Thoracic aorta (tissue), 2 donors: Measurements from ENCODE around the gene CPTP. TPM values are rescaled to one million over a fixed set of nuclear protein-coding genes. Genes with fewer than 3 reads are reported as not detected.

ENCODE experiments used
- ATAC-seq: fragments of 150-250 bp; one replicate; pipeline ENCODE4 v1.8.0; 2017; ENCODE audit warnings: low read depth; ENCODE audit not compliant: insufficient number of reproducible peaks, low FRiP score
- DNase-seq: peaks from one replicate; pipeline ENCODE4 v3.0.0-alpha.2; 2020; ENCODE audit warnings: low spot score
- H3K27ac ChIP-seq, 2 donors: fragments of 200-600 bp; sonication (generic); 1 replicate in 1 of 2; 2 replicates in 1 of 2; pipeline ENCODE4 v1.5.1; 2016; ENCODE audit warnings: mild to moderate bottlenecking in 2 of 2, moderate library complexity in 2 of 2
- H3K27me3 ChIP-seq: fragments of 200-600 bp; sonication (generic); replicated peaks from 2 replicates; pipeline ENCODE4 v1.6.0; 2016; ENCODE audit warnings: mild to moderate bottlenecking; ENCODE audit not compliant: insufficient read depth
- H3K36me3 ChIP-seq: fragments of 200-600 bp; sonication (generic); one replicate; pipeline ENCODE4 v1.5.1; 2016
- H3K4me1 ChIP-seq, 2 donors: fragments of 200-600 bp; sonication (generic); 1 replicate in 1 of 2; 2 replicates in 1 of 2; pipeline versions ENCODE4 v1.5.1 to v1.6.0; 2016; ENCODE audit warnings: low read depth in 2 of 2, mild to moderate bottlenecking in 1 of 2; ENCODE audit not compliant: control insufficient read depth in 1 of 2
- H3K4me3 ChIP-seq: fragments of 200-600 bp; sonication (generic); 2 replicates; pipeline ENCODE4 v1.5.1; 2016; ENCODE audit warnings: mild to moderate bottlenecking
- H3K9me3 ChIP-seq: fragments of 200-600 bp; sonication (generic); 2 replicates; pipeline ENCODE4 v1.5.1; 2016
- CTCF ChIP-seq: fragments of 200-600 bp; sonication (generic); IDR thresholded peaks from one replicate; pipeline ENCODE4 v1.5.1; 2019; ENCODE audit warnings: antibody characterized with exemption
- total RNA-seq, 2 donors: library from RNA; depleted of rRNA; stranded (reverse); fragments of >200 nt; gene quantifications; one replicate each; pipeline versions ENCODE4 v1.1.0 to v1.2.3, GENCODE V29; 2016

The CPTP gene
- total RNA-seq, 2 donors from 2014 or later = 16.4 to 26.3 TPM

- peak overlapping the region; percentile 88 for H3K4me3 ChIP-seq
- TF ChIP-seq CTCF = no peak
- H3K4me1 ChIP-seq = peaks cover 29 to 44% of the 10 kb centered on the region in 2 donors
- no peaks in the 10 kb centered on the region for H3K27me3 ChIP-seq
- no peak overlapping the region for H3K27ac ChIP-seq
- ATAC-seq (no peak), DNase-seq (no peak)
- H3K9me3 ChIP-seq = no peaks in the 10 kb centered on the region
- peaks cover 5% of the 10 kb centered on the region for H3K36me3 ChIP-seq
Observed at GRCh38 chr1:1306070-1306660, 18.4 kb upstream of the CPTP start.

GRCh38 chr1:1306661-1307260 is 17.8 kb upstream of the CPTP start:
- ATAC-seq = no peak
- H3K36me3 ChIP-seq = peaks cover 9% of the 10 kb centered on the region
- H3K27me3 ChIP-seq = no peaks in the 10 kb centered on the region
- peak overlapping the region in 1 of 2 donors; percentile 14 for H3K27ac ChIP-seq
- TF ChIP-seq CTCF = no peak
- H3K4me3 ChIP-seq = peak overlapping the region; percentile 88
- peaks cover 29 to 44% of the 10 kb centered on the region in 2 donors for H3K4me1 ChIP-seq
- no peaks in the 10 kb centered on the region for H3K9me3 ChIP-seq
- no peak for DNase-seq

- H3K36me3 ChIP-seq = peaks cover 12% of the 10 kb centered on the region
- H3K9me3 ChIP-seq = no peaks in the 10 kb centered on the region
- no peaks in the 10 kb centered on the region for H3K27me3 ChIP-seq
- DNase-seq (no peak), ATAC-seq (peak; percentile 5)
- TF ChIP-seq CTCF = no peak
- peak overlapping the region; percentile 88 for H3K4me3 ChIP-seq
- peak overlapping the region; percentile 14 to 65 for H3K27ac ChIP-seq
- peaks cover 29 to 44% of the 10 kb centered on the region in 2 donors for H3K4me1 ChIP-seq
Observed at GRCh38 chr1:1307261-1307922, 17.2 kb upstream of the CPTP start.

DNA sequence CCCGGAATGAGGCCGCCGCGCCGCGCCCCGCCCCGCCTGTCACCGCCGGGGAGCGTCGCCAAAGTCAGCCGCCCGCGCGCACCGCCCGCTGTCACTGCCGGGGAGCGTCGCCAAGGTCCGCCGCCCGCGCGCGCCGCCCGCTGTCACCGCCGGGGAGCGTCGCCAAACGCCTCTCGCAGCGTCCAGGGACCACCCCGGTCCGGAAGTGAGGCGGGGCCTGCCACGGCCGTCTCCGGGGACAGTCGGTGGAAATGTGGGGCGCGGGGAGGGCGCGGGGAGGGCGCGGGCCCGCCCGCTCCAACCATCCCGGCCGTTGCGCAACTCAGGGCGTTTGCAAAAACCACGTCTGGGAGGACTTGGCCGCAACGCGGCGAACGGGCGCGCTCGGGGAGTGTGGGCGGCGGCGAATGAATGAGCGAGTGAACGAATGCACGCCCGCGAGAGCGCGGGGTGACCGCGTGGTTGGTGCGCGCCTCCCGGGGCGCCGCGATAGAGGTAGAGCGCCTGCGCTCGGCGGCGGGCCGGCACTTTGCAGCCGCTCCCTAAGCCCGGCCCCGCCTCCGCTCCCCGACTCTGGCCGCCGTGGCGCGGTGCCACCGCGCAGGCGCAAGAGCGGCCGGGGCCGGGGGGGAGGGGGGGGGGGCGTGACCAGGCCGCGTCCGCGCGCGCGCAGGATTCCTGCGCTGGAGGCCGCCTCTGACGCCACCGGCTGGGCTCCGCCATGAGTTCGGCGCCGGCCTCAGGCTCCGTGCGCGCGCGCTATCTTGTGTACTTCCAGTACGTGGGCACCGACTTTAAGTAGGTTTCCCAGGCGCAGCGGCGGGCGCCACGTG is 16.5 kb upstream of the CPTP start, which contains the start of the genes ACAP3 and PUSL1:
Gene ACAP3, minus strand, starts transcription at position 8 of the 833 bp plus-strand sequence. CDS start 115 bp downstream, outside the sequence.
Gene PUSL1, plus strand, starts transcription at position 675 of the 833 bp plus-strand sequence. Its CDS starts 47 bp downstream, at position 722.
- H3K27me3 ChIP-seq = no peaks in the 10 kb centered on the region
- no peaks in the 10 kb centered on the region for H3K9me3 ChIP-seq
- DNase-seq (peak; percentile 51), ATAC-seq (peak; percentile 67)
- H3K4me3 ChIP-seq = peak within 1 kb of the TSS; percentile 88
- H3K4me1 ChIP-seq = peaks cover 29 to 44% of the 10 kb centered on the region in 2 donors
- H3K27ac ChIP-seq = peak within 1 kb of the TSS; percentile 90 to 94
- H3K36me3 ChIP-seq = peaks cover 20% of the 10 kb centered on the region
- TF ChIP-seq CTCF = peak; percentile 27
